HG02763 (cell line): ENCODE results near the gene TLE1.
"Not testable (repeated sequence)": the region's sequence is repeated elsewhere in the genome, so short reads cannot be mapped to it uniquely, and the experiment has no call there.

Experiments used
- ATAC-seq: cut with Tn5 transposase; IDR thresholded peaks from one replicate; pipeline ENCODE4 v1.9.1; 2021; ENCODE audit warnings: mild to moderate bottlenecking, moderate library complexity; ENCODE audit not compliant: unreplicated experiment

TLE1 gene

DNA sequence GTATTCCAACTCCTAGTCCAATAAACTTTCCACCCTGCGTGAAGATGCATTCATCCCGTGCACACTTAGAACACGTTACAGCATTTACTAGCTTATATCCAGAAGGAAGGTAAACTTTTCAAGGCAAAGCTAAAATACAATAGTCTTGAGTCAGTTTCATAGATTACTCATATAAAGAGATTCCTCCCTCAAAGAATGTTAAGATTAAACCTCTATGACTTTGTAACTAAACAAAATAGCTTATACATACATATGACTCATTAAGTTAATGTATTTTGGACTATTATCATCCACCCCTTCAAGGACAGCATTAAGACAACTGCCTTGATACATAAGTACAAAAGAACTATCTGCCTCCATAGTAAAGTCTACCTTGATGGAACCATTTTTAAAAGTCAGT is 36.1 kb downstream of the TLE1 start:
- ATAC-seq = no peak

- ATAC-seq = no peak
Measured at GRCh38 chr9:81652058-81652687, 37.2 kb downstream of the TLE1 start.

DNA sequence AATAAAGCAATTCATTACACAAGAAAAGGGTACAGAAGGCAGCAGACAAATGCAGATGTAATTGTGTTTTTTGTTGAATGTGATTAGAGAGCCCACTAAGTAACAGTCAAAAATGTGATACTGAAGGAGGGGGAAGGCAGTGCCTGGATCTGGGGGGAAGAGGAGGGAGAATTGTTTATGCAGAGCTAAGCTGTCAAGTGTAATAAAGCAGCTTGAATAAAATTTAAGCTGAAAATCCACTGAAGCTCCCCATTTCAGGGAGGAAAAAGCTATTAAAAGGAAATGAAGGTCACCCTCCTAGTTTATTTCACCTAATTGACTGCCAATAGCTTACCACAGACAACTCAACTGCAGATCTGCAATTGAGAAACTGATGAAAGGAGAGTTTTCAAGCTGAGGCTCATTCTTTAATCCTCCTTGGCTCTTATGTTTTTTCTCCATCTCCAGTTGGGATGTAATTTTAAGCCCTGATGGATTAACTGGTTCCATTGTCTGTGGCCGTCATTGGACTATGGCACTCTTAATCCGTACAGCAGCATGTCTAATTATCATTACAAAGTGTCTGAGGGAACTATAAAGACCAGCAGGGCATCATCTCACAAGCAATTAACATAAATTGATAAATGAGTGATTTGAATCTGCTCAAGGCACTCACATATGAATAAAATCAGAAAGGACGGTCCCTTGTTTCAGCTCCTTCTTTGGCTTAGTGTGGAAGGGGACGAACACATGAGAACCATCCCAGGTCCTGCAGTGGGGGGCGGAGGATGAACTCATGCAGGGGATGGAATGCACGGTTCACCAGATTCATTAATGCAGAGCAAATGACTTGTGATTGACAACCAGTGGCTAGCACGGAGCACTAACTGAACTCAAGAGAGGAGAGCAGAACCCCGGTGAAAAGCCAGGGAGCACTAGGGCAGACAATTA is 38.5 kb downstream of the TLE1 start:
- no peak for ATAC-seq

DNA sequence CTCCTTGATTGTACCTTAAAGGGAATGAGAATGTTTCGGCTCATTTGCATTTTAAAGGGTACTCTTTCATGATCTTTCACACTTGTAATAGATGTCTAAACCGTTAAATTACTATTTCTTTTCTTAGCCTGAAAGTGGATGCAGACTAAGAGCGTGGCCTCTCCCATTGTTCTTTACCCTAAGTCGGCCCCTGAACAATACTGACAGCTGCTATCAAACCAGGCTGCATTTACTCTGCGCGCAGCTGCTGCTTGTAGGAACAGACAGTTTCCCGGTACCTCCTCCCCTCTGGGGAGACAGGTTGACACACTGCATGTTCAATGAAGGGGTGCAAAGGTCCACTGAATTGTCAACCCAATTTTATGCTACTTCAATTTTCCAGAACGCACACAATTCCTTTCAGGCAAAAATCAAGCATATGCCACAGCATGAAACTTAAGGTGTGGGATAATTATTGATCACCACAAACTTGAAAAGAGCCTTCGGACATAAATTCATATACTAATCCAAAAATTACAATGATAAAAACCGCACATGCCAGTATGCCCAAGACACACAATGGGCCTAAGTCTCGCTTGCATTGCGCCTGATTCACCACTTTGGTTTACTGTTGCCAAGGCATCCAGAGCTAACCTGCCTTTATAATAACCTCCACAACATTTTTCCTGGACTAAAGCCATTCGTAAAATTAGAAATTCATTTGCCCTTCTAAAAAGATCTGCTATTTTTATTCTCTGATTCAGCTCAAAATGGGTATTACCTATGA is 39.7 kb downstream of the TLE1 start:
- ATAC-seq = no peak

DNA sequence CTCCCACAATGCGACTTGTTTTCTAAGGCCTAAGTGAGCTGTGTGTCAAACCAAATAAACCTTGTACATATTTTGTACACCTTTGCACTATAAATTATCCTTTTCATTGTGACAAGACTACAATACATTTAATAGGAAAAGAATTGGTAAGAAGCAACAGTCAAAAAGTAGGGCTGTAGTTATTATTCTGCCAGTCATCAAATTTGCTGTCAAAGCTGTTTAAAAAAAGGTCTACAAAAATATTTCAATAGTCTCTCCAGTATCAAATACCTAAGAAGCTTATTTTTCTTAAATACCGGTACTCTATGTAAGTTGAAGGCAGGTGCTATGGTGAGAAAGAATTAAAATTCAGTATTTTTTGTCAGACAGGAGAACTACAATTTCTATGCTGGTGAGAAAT is 40.5 kb downstream of the TLE1 start:
- no peak for ATAC-seq

DNA sequence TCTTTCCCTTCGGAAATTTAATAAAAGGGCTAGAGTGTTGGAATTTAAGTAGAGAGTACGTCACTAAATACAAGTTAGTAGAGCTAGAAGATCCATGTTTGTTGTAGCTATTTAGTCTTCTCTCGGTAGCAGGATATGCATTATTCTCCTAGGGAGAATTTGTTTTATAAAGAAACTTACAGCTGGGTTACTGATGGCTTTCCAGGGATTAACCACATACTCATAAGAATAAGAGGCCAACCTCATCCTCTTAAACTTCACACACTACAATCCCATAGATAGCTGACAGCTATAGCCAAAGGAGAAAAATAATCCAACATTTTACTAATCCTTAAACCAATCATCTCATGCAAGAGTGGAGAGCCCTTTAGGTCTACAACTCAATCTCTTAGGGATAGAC is 43.0 kb downstream of the TLE1 start:
- no peak for ATAC-seq

DNA sequence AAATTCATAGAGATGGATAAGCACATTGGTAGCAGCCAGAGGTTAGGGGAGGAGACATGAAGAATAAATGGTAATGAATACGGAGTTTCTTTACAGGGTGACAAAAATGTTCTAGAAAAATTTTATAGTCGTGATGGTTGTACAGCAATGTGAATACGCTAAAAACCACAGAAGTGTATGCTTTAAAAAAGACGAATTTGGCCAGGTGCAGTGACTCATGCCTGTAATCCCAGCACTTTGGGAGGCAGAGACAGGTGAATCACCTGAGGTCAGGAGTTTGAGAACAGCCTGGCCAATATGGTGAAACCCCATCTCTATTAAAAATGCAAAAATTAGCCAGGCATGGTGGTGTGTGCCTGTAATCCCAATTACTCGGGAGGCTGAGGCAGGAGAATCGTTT is 44.8 kb downstream of the TLE1 start:
- not testable (repeated sequence) for ATAC-seq

DNA sequence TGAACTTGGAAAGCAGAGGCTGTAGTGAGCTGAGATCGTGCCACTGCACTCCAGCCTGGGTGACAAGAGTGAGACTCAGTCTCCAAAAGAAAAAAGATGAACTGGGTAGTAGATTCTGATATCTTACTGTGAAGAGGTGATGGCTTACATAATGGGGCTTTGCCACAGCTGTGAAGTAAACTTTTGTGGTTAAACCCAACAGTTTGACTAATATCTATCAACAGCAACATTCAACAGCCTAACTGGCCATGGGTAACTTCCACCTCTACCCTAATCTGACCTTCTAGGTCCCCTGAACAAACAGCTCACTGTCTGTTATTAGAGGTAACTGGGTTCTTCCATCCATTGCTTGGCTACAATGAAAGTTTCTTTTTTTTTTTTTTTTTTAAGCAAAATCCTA is 52.1 kb downstream of the TLE1 start:
- no peak for ATAC-seq

DNA sequence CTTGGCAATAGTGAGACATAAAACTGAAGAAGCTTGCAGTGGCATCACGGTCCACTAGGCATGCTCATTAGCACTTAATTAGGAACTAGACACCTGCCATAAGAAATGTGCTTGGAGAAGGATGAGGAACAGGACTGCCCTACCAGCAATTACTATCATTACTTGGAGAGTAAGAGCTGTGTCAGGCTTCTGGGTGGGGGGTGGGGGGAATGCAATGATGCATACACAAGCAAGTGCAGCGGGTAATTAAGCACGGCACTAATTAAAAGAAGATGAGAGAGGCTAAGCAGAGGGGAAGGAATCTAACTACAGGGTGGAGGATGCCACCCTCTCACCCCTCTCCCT is 53.1 kb downstream of the TLE1 start:
- no peak for ATAC-seq

DNA sequence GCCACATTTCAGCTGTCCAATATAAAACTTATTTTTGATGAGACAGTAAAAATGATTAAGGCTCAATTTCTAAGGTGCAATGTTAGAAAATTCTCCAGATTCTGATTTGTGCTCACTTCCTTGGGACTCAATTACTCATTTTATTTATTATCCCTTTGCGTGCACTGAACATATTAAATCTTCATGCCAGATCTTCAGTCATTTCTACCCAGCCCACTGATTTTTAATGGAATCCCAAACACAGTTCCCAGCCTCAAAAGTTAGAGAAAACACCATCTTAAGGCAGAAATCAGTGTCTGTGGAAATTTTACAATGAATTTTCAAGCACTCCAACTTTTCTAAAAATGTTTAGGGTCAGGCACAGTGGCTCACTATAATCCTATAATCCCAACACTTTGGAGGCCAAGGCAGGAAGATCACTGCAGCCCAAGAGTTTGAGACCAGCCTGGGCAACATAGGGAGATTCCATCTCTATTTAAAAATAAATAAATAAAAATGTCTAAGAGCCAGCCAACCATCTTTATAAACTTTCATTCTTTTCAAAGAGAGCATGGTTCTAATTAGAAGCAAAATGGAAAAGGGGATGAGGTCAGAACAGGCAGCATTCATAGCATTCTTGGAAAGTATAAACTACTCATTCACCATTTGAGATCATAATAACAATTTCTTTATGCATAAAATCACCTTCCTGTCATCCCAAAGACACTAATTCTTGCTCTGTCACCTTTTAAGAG is 53.7 kb downstream of the TLE1 start:
- ATAC-seq = no peak

GRCh38 chr9:81634915-81635516 is 54.3 kb downstream of the TLE1 start:
- no peak for ATAC-seq

GRCh38 chr9:81633952-81634854 is 55.1 kb downstream of the TLE1 start:
- ATAC-seq = no peak

DNA sequence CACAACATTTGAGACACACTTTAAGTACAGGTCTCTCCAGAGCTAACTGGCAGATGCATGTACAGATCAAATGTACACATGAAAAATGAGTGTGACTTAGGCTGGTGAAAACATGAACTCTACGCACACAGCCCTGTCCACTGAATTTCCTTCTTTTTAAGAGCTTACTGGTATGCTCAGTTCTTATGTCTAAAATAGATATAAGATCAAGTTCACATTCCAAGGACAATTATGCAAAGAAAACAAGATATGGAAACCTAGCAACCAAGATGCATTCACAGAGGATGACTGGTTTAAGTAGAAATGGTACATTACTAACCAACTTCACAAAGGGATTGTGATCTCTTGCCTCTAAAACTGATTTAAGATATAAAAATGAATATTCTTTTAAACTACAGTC is 56.7 kb downstream of the TLE1 start:
- ATAC-seq = no peak

- no peak for ATAC-seq
Measured at GRCh38 chr9:81631218-81631745, 58.1 kb downstream of the TLE1 start.

GRCh38 chr9:81629440-81629839 is 59.9 kb downstream of the TLE1 start:
- no peak for ATAC-seq

- no peak for ATAC-seq
Measured at GRCh38 chr9:81628897-81629296, 60.5 kb downstream of the TLE1 start.

GRCh38 chr9:81627481-81627880 is 61.9 kb downstream of the TLE1 start:
- ATAC-seq = no peak

- no peak for ATAC-seq
Measured at GRCh38 chr9:81626511-81626910, 62.8 kb downstream of the TLE1 start.

- no peak for ATAC-seq
Measured at GRCh38 chr9:81625969-81626368, 63.4 kb downstream of the TLE1 start.
